NCI-H2196 (cell line): Measurements from ENCODE around the gene LPAR3.
A peak's percentile ranks its signal among the peaks of the same experiment; 100 is the strongest.
"Not testable (repeated sequence)": the region's sequence is repeated elsewhere in the genome, so short reads cannot be mapped to it uniquely, and the experiment has no call there.

Experiments used
- DNase-seq: peaks from one replicate; lab custom pipeline; 2025; ENCODE audit not compliant: unreplicated experiment; lab: John Stamatoyannopoulos, UW

Gene LPAR3

DNA sequence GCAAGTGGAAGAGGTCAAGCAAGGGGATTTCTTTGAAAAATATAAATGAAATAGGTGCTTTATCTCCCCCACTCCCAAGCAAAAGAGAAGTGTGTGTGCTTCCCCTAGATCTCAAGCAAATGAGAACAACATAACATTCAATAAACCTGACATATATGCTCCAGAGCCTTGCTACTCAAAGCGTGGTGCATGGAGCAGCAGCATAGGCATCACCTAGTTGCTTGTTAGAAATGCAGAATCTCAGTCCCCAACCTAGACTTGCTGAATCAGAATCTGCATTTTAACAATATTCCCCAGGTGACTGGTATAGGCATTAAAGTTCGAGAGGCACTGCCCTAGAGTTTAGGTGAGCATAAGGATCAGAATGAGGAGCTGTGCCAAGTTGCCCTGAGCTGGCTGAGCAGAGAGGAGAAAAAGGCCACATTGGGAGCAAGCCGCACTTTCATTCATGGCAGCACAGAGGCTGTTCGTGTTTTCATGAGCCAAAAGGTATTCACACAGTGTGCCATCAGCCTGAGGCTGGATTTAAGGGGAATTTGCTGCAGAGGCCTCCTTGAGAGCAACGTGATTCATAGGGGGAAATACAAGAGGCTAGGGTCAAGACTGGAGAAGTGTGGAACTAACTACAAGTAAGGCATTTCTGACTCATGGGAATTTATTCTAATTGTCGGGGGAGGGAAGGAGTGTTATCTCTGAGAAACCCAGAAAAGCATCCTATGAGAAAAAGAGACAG, 14.3 kb upstream of the LPAR3 start:
- no peak for DNase-seq

DNA sequence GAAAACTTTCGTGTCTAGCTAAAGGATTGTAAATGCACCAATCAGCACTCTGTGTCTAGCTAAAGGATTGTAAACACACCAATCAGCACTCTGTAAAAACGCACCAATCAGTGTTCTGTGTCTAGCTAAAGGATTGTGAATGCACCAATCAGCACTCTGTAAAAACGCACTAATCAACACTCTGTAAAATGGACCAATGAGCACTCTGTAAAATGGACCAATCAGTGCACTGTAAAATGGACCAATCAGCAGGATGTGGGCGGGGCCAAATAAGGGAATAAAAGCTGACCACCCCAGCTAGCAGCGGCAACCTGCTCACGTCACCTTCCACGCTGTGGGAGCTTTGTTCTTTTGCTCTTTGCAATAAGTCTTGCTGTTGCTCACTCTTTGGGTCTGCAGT, 9.7 kb upstream of the LPAR3 start:
- DNase-seq: not testable (repeated sequence)

DNA sequence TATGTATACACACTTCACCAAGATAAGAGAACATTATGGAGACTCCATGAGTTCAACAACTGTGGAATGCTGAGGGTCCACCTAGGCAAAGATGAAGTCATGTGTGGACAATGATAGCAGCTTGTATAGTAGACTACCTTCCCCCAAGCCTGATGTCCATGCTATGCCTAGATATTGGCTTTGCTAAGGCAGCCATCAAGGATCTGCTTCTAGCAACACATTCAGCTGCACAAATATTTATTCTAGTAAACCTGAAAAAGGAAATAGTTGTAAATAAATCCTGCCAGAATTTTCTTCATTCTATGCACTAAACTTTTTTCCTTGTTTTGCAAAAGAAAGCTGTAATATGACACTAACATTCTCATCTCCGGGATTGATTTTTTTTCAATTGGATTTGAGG, 7.0 kb upstream of the LPAR3 start:
- peak; percentile 4 for DNase-seq

DNA sequence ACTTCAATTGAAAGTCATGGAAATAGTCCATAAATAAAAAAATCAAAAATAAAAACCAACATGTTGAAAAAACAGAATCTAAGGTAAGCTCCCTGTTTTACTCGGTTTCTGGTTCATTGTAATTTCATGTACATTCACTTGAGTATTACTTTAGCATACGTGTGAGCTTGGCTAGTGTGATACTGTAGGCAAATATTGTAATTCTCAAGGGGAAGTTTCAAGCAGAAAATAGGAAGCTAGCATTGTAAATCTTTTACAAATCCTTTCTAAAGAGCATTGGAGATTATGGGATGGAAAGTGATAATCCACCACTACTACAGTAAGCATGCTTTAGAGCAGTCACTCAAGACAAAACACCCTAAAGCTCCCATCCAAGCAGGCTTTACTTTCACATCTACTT, 3.3 kb upstream of the LPAR3 start:
- no peak for DNase-seq

DNA sequence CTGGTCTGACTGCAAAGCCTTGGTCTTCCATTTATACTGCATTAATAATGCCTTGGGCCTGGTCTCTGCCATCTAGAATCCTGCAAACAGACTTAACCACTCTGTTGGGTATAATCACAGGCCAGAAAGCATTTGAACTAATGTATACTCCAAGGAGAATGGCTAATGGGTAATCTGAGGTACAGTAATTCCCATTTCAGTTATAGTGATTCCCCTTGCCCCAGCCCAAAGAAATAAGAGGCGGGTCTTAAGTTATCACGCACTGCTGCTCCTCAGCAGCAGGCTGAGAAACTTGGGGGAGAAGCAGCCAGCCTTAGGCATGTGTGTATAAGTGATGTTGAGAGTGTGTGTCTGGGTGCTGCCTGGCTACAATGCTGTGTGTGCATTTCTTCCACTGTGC, 2.4 kb downstream of the LPAR3 start:
- no peak for DNase-seq

DNA sequence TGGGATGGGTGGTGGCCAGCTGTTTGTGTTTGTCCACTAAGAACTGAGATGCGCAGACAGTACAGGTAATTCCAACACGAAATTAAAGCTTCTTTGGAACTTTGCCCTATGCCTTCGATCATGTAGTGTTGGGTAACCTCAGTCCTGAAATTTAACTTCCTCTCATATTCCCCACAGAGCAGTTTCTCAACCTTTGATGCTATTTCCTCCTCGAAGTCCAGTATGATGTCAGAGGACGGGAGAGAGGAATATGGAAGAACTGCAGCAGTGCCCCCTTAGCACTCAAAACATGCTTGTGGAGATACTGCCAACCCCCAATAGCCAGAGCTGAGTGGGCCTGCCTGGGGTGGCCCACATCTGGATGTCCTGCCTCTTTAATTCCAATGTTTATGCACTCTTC, 3.6 kb downstream of the LPAR3 start:
- DNase-seq: no peak

DNA sequence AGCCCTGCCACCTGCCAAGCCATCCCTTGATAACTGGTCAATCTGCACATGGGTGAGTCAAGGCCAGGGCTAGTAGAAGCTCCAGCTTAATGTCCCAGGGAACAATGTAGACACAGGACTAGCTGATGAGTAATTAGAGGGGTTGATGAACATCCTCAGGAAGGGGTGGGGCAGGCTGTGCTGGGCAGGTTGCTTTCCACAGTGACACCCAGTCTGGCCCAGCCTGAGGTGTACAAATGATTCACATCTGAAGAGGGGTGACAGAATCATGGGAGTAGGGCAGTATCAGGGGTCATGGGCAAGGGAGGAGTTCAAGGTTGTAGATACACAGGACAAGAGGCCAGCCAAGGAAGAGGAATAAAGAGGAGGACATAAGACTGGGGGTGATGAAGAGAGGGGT, 4.3 kb downstream of the LPAR3 start:
- no peak for DNase-seq

DNA sequence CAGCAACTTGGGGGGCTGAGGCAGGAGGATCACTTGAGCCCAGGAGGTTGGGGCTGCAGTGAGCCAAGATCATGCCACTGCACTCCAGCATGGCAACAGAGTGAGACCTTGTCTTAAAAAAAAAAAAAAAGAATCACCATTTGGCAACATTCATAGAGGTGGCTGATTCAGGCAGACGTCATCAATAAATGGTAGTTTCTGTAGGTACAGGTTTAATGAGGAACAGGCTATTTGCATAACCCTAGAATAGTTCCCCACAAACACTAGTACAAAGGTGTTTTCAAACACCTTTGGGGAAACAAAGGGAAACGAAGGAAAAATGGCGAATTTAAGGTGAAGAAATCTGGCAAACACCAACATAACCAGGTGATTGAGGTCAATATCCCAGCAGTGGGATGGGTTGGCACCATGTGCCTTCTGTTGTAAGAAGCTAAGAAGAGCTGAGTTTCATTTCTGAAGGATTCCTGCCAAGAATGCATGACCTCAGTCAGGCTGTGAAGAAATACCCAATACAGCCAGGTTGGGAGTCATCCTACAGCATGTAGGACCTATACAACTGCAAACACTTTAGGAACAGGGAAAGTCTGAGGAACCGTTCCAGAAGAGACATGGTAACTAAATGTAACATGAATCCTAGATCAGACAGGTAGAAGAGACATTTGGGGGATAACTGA, 5.6 kb downstream of the LPAR3 start:
- DNase-seq: no peak

DNA sequence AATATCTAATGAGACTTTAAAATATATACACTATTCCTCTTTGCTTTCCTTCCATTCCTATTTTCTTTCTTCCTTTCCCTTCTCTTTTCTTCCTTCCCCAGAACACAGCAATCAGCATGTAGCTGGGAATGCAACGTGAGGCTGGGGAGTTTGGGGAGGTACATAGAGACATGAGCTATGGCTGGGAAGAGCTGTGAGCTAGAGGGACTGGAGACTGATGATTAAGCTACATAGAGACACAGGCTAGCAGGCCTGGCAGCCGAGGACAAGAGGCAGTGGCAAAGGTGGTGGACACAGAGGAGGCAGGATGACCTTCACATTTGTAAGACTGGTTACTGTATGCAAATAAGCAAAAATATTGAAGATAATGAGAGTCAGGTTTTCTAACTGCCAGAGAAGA, 7.5 kb downstream of the LPAR3 start:
- DNase-seq: no peak

DNA sequence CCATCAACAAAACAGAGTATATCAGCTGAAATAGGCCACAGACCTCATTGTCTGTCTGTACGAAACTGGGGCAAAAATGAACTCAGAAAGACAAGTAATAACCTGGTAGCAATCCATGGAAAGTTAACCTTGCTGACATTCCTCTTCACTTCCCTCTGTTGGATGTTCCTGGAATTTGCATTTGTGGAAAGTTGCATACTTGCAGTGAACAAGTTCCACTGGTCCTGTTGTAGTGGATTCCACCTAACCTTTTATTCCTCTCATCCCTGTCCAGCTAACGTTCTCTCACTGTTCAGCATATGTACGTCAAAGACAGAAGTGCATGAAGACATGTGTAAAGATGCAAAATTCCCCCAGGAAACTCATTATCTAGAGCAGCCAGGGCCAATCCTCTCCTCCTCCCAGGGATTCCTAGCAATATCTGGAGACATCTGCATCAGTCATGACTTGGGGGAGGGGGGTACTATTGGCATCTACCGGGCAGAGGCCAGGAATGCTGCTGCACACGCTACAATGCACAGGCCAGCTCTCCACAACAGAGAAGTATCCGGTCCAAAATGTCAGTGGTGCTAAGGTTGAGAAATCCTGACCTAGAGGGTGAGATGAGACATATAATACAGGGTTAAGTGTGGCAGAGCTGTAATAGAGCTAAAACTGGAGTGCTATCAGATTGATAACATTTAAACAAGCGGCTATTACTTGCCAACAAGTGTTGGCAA, 8.2 kb downstream of the LPAR3 start:
- no peak for DNase-seq

DNA sequence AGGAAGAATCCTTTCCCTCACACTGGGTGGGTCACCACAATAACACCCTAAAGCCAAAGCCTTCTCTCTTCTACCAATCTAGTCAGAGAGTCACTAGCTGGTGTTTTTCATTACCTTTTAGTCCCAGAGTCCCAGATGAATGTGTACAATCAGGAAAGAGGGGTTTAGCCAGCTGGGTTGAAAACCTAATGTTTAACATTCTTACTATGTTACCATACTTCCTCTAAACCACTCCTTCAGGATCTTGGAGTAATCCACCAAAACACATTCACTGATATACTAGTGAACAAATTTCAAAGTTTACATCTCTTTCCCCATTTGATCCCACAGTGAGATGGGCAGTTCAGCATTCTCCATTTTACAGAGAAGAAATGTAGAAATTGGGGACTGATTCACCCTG, 9.7 kb downstream of the LPAR3 start:
- DNase-seq: no peak

DNA sequence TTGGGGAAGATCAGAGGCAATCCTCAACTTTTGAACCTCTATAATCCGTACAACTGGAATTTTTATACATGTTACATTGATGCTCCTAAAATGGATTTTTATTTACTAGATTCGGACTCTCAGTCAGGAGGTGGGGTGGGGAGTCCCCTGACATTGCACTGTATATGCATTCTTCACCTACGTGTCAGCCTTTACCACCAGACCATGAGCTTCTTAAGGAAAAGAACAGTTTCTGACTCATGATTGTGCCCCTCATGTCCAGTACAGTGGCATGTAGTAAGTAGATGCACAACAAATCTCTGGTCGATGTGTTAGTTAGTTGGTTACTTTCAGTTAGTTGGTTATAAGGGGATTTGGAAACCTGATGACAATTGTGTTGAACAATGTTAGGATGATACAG, 15.4 kb downstream of the LPAR3 start:
- no peak for DNase-seq

DNA sequence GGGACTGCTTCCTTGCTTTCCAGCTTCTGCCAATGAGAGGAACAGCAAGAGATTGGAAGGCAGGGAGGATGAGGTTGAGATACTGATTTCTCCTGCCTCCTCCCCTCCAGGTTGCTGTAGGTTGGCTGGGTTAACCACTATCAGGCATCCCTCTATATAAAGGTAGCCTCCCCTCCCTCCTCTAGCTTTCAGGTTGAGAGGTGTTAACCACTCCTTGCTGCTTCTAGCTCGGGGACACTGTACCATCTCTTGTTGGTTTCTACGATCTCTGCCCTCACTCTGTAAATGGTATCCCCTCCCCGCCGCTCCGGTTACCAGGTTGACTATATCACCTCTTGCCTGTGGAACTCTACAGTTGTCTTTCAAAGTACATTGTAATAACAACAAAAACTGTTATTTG, 16.7 kb downstream of the LPAR3 start:
- DNase-seq: no peak

DNA sequence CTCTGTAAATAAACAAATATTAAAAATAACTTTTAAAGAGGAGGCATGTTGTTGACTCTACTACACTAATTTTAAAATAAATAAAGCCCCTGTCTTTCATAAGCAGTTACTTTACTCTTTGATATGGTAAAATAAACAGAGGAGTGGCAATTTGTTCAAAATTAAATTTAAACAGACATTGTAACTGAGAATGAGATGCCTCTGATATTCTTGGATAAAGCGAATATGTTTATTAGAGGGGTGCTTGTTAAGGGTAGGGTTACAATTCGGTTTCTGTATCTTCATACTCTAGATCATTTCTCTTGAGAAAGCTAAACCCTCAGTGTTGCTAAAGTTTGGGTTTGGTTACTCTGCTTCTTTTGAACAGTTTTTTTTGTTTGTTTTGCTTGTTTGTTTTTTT, 19.6 kb downstream of the LPAR3 start:
- DNase-seq: no peak

DNA sequence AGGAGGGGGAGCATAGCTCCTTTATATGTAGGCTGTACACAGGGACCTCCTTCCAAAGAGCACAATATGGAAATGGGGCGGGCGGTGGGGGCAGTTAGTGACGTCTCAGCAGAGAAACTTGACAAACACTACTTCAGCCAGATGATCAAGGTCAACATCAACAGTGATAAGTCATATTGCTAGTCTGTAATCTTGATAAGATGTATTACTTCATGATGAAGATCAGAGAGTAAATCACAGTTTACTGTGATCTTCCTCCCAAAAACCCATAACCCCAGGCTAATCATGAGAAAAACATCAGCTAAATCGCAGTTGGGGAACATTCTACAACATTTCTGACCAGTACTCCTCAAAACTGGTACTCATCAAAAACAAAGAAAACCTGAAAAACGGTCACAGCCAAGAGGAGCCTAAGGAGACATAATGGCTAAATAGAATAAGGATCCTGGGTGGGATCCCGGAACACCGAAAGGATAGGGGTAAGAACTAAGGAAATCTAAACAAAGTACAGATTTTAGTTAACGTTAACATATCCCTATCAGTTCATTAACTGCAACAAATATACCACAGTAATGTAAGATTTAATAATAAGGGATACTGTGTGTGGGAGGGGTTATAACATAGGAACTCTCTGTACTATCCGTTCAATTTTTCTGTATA, 20.2 kb downstream of the LPAR3 start:
- no peak for DNase-seq

DNA sequence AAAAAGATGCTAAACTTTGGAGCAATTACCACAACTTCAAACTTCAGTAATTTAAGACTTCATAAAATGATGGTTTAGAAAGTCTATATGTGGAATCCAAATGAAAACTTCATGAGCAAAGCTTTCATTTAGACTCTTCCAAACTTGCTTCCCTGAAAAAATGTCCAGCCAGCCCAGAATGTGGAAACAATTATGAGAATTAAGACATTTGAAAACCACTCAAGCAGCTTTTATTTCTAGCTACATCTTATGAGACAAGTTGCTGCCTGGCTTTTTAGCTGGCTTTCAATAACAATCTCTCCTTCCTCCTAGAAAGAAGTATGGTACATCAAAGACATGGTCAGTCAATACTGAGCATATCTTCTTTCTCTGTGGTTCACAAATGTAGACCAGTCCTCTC, 21.8 kb downstream of the LPAR3 start:
- DNase-seq: no peak

DNA sequence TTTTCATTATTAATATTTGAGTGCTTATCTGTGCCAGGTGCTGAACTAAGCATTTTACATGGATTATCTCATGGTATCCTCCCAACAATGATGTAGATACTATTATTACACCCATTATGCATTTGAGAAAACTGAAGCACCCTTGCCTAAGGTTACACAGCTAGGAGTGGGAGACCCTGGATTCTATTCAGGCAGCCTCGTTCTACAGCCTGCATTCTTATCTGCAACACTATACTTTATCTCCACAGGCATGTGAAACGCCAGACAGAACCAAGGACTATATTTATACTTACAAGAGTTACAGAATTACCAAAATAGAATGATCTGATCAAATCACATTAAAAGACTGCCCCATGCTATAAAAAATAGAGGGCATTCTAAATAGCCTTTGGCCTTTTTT, 22.4 kb downstream of the LPAR3 start:
- no peak for DNase-seq

DNA sequence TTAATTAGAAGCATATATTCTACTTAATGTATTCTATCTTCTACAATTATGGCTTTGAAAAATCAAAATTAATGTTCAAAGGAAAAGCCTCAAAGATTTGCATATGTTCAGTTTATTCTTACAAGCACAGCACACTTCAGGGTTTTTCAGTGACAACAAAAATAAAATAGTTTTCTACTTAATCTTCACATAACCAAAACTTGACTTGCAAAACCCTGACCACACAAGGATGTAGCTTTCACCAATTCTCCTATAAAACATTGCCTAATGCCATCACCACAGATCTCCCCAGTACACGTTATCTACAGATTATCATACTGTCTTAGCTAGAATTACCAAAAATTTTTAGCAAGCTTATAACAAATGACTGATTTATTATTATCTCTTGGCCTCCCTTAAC, 23.3 kb downstream of the LPAR3 start:
- DNase-seq: no peak

DNA sequence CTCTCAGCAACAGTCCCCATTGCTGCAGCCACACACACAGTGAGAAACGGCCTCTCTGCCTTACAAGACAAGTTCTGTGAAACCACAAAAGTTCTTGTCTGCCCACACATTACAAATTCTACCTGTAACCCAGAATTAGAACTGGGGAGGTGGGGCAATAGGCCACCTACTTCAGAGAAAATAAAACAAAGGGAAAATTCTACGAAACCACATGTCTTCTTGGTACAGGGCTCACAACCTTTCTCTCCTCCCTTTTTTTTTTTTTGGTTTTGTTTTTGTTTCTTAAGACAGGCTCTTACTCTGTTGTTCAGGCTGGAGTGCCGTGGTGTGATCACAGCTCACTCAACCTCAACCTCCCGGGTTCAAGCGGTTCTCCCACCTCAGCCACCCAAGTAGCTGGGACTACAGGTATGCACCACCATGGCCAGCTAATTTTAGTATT, 30.2 kb downstream of the LPAR3 start:
- no peak for DNase-seq

DNA sequence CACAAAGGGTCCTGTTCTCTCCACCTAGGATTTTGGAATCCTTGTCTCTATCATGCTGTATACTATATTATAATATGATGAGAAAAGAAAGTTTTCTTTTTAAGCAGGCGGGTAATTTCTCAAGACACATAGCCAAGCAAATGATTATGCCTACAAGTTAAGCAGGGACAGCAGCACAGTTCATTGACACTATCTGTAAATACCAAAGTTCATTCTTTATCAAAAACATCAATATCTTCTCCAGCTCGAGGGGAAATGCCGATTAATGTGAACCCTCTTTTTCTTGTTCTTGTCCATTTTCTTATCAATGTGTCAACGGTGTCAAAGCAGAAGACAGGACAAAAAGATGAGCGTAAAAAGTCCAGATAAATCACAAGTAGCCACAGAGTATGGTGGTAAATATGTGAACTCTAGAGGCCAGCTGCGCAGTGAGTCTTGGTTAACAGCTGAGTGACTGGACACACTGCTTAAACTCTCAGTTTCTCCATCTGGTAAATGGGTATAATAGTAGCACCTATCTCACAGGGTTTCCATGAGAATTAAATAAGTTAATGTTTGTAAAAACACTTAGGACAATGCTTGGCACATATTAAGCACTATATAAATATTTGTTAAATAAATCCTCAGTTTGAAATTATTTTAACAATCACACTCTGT, 30.9 kb downstream of the LPAR3 start:
- DNase-seq: no peak

DNA sequence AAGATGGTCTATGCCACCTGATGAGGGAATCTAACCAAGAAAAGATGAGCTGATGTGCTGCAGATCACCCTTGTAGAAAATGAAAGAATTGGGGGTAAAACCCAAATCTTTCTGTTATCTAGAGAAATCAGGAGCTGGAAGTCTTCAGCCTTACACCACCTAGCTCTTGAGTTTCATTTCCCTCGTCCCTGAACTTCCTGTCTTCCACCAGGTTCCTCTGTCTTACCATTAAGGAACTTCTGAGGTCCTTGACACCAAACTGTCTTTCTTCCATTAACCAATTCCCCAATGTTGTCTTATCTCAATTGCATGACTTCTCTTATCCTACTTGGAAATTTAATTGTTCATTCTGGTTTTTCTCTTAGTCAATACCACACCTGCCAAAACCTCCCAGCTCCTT, 31.5 kb downstream of the LPAR3 start:
- DNase-seq: no peak
